Gastroesophageal sphincter (tissue), 4 donors: ENCODE results near the gene MAGI3. TPM values are rescaled to one million over a fixed set of nuclear protein-coding genes. Genes with fewer than 3 reads are reported as not detected.

Experiments used
- ATAC-seq: fragments of 150-250 bp; one replicate; pipeline ENCODE4 v1.9.1; 2016; ENCODE audit warnings: mild to moderate bottlenecking, moderate library complexity
- H3K27ac ChIP-seq, 4 donors: fragments of 200-600 bp; sonication (generic) in 3 of 4; 1 replicate in 3 of 4; 2 replicates in 1 of 4; pipeline ENCODE4 v1.5.1; 2016 to 2019
- H3K27me3 ChIP-seq: fragments of 200-600 bp; sonication (generic); one replicate; pipeline ENCODE4 v1.5.1; 2019
- H3K36me3 ChIP-seq, 2 donors: fragments of 200-600 bp; sonication (generic); one replicate each; pipeline ENCODE4 v1.5.1; 2019; ENCODE audit warnings: control low read depth in 1 of 2
- H3K4me1 ChIP-seq, 3 donors: fragments of 200-600 bp; sonication (generic); 1 replicate in 2 of 3; 2 replicates in 1 of 3; pipeline ENCODE4 v1.5.1; 2016 to 2019; ENCODE audit warnings: control low read depth in 2 of 3
- H3K4me3 ChIP-seq, 2 donors: fragments of 200-600 bp; sonication (generic); one replicate each; pipeline ENCODE4 v1.5.1; 2019; ENCODE audit warnings: mild to moderate bottlenecking in 1 of 2, moderate library complexity in 1 of 2
- H3K9me3 ChIP-seq, 3 donors: fragments of 200-600 bp; sonication (generic); one replicate each; pipeline ENCODE4 v1.5.1; 2017 to 2019; ENCODE audit warnings: control low read depth in 2 of 3
- CTCF ChIP-seq, 4 experiments: fragments of 200-600 bp in 2 of 4; fragments of 450-650 bp in 2 of 4; sonication (generic) in 1 of 4; IDR thresholded peaks; one replicate each; pipeline ENCODE4 v1.5.1; 2017 to 2019; ENCODE audit warnings: antibody characterized with exemption in 4 of 4, mild to moderate bottlenecking in 2 of 4, moderate library complexity in 2 of 4
- EP300 ChIP-seq: sonication (generic); formaldehyde crosslinking; IDR thresholded peaks from one replicate; pipeline ENCODE4 v1.6.1; 2017; ENCODE audit warnings: antibody characterized with exemption, mild to moderate bottlenecking
- POLR2A ChIP-seq, 2 donors: fragments of 450-650 bp; IDR thresholded peaks; one replicate each; pipeline ENCODE4 v1.6.1; 2017; ENCODE audit warnings: antibody characterized with exemption in 2 of 2, mild to moderate bottlenecking in 2 of 2, moderate library complexity in 1 of 2
- POLR2AphosphoS5 ChIP-seq: sonication (generic); formaldehyde crosslinking; IDR thresholded peaks from one replicate; pipeline ENCODE4 v1.6.1; 2017; ENCODE audit warnings: antibody characterized with exemption
- WGBS, 2 donors: methylation state at CpG; one replicate each; pipeline ENCODE4 v1.1.5; 2018; ENCODE audit warnings: low coverage in 1 of 2; 5-methylcytosine and 5-hydroxymethylcytosine counted together
- total RNA-seq, 4 donors: library from RNA; depleted of rRNA; stranded (reverse); fragments of >200 nt; gene quantifications; one replicate each; pipeline ENCODE4 v1.1.0, GENCODE V29; 2016

MAGI3 gene
- total RNA-seq, 4 donors from 2014 or later, result 18.2 to 26.6 (median 22.7) TPM

- peaks cover 0 to 32% of the 10 kb centered on the region in 2 donors for H3K36me3 ChIP-seq
- no peak for ATAC-seq
- no peaks in the 10 kb centered on the region for H3K27me3 ChIP-seq
- H3K9me3 ChIP-seq, result no peaks in the 10 kb centered on the region
- no peak for TF ChIP-seq EP300
- no peak for TF ChIP-seq POLR2AphosphoS5
- no peak for TF ChIP-seq POLR2A (IDR thresholded peaks at IDR 0.05)
- H3K27ac ChIP-seq, result no peak overlapping the region
- no peak overlapping the region for H3K4me3 ChIP-seq
- H3K4me1 ChIP-seq, result peaks cover 0 to 11% (median 0%) of the 10 kb centered on the region in 3 donors
- 67 to 77% methylated on average over 3 to 5 of the region's 5 CpGs for WGBS, 2 donors
Measured at GRCh38 chr1:113676524-113676923, 286.2 kb downstream of the MAGI3 start.

GRCh38 chr1:113677250-113678158 lies 287.2 kb downstream of the MAGI3 start:
- H3K36me3 ChIP-seq, result peaks cover 0 to 23% of the 10 kb centered on the region in 2 donors
- no peaks in the 10 kb centered on the region for H3K9me3 ChIP-seq
- TF ChIP-seq POLR2A (IDR thresholded peaks at IDR 0.05), result no peak
- TF ChIP-seq POLR2AphosphoS5, result no peak
- peak; percentile 32 to 69 (median 60) for TF ChIP-seq CTCF (IDR thresholded peaks at IDR 0.05)
- no peak for TF ChIP-seq EP300
- no peak overlapping the region for H3K27ac ChIP-seq
- no peak for ATAC-seq
- no peaks in the 10 kb centered on the region for H3K27me3 ChIP-seq
- no peak overlapping the region for H3K4me3 ChIP-seq
- WGBS, 2 donors, result 34 to 38% methylated on average over 7 of the region's 7 CpGs
- peaks cover 0 to 11% (median 0%) of the 10 kb centered on the region in 3 donors for H3K4me1 ChIP-seq

- Histone ChIP-seq H3K36me3 (peaks cover 0 to 17% of the 10 kb centered on the region in 2 donors), H3K4me1 (peaks cover 0 to 11% (median 0%) of the 10 kb centered on the region in 3 donors), H3K9me3 (no peaks in the 10 kb centered on the region), H3K27me3 (no peaks in the 10 kb centered on the region), H3K27ac (no peak overlapping the region), H3K4me3 (no peak overlapping the region)
- ATAC-seq, result no peak
- TF ChIP-seq EP300, result no peak
- no peak for TF ChIP-seq POLR2A (IDR thresholded peaks at IDR 0.05)
- TF ChIP-seq CTCF (IDR thresholded peaks at IDR 0.05), result no peak
- TF ChIP-seq POLR2AphosphoS5, result no peak
Measured at GRCh38 chr1:113678159-113678469, 287.8 kb downstream of the MAGI3 start.

GRCh38 chr1:113681596-113682337 lies 291.5 kb downstream of the MAGI3 start:
- no peak overlapping the region for H3K4me3 ChIP-seq
- no peak for ATAC-seq
- 92 to 93% methylated on average over 7 of the region's 7 CpGs for WGBS, 2 donors
- H3K36me3 ChIP-seq, result peaks cover 0 to 7% of the 10 kb centered on the region in 2 donors
- H3K4me1 ChIP-seq, result peaks cover 0 to 14% (median 0%) of the 10 kb centered on the region in 3 donors
- H3K9me3 ChIP-seq, result no peaks in the 10 kb centered on the region
- H3K27ac ChIP-seq, result no peak overlapping the region
- TF ChIP-seq EP300 (no peak), CTCF (IDR thresholded peaks at IDR 0.05) (no peak), POLR2AphosphoS5 (no peak), POLR2A (IDR thresholded peaks at IDR 0.05) (no peak)
- H3K27me3 ChIP-seq, result no peaks in the 10 kb centered on the region

GRCh38 chr1:113683384-113684152 lies 293.3 kb downstream of the MAGI3 start:
- peaks cover 0 to 7% of the 10 kb centered on the region in 2 donors for H3K36me3 ChIP-seq
- ATAC-seq, result peak; percentile 36
- no peaks in the 10 kb centered on the region for H3K27me3 ChIP-seq
- WGBS, 2 donors, result 52 to 59% methylated on average over 6 to 8 of the region's 8 CpGs
- H3K4me1 ChIP-seq, result peaks cover 0 to 13% (median 0%) of the 10 kb centered on the region in 3 donors
- H3K4me3 ChIP-seq, result no peak overlapping the region
- TF ChIP-seq POLR2A (IDR thresholded peaks at IDR 0.05), result no peak
- no peak for TF ChIP-seq CTCF (IDR thresholded peaks at IDR 0.05)
- no peak for TF ChIP-seq POLR2AphosphoS5
- no peak for TF ChIP-seq EP300
- H3K27ac ChIP-seq, result peak overlapping the region in 3 of 4 donors; percentile 9 to 63 (median 46)
- H3K9me3 ChIP-seq, result no peaks in the 10 kb centered on the region
